GM19452 (cell line): ENCODE measurements around the gene DHRS12.

Source experiments
- ATAC-seq: cut with Tn5 transposase; IDR thresholded peaks from one replicate; pipeline ENCODE4 v1.9.1; 2021; ENCODE audit not compliant: unreplicated experiment

DHRS12 gene

GRCh38 chr13:51811920-51812451 lies 8.0 kb upstream of the DHRS12 start:
- ATAC-seq = peak; percentile 45

DNA sequence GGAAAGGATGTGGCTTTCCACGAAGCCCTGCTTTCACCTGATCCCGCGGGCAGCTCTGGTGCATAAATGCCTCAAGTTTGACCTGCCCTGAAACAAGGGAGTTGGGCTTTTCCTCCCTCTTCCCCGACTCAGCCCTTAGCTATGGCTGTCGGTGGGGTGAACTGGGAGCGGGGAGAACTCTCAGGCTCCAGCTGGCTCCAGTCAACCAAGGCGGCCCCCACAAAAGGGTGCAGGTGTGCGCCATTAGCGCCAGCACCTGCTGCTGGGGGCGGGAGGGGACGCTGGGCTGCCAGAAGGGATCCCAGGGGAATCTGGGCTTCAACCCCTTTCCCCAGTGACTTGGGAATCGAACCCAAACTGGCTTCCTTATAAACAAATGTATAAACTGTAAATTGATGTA lies 7.1 kb upstream of the DHRS12 start:
- no peak for ATAC-seq

DNA sequence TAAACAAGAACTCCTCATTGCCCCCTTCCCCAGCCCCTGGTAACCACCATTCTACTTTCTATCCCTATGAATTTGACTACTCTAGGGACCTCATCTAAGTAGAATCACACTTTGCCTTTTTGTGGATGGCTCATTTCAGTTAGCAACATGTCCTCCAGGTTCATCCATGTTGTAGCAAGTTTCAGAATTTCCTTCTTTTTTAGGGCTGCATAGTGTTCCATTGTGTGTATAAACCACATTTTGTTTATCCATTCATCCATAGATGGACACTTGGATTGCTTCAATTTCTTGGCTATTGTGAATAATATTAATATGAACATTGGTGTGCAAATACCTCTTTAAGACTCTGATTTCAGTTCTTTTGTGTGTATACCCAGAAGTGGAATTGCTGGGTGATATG lies 4.8 kb upstream of the DHRS12 start:
- no peak for ATAC-seq

DNA sequence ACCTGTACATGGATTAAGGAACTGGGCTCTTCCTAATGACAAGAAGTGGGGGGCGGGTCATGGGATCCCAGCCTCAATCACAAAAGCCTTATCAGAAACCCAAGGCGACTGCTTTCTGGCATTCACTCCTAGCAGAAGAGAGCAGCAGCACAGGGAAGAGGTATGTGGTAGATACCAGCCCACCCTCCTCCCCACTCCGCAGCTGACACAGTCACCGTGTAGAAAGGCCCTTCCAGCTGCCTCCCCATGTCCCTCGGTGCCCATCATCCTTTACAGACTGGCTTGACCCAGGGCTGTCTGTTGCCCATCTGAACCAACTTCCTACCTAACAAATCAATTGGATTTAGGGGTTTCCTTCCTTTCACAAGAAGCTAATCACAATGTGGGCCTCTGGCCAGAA lies 3.1 kb upstream of the DHRS12 start:
- ATAC-seq = no peak

DNA sequence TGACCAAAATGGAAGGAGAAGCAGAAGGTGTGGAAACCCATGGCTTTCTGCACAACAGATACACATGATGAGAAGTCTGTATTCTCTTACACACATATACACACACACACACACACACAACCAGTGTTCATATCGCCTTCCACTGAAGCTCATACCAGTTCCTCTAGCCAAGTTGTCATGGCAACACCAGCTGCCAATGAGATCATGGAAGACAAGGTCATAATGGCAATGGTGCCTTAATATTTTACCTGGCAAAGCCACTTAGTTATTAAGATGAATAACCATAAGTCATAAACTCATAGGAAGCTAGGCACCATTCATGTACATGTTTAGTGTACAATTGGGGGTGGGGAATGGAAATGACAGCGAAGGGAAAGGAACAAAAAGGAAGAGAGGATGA lies 2.6 kb upstream of the DHRS12 start:
- no peak for ATAC-seq

GRCh38 chr13:51805925-51806324 lies 2.0 kb upstream of the DHRS12 start:
- ATAC-seq = no peak

GRCh38 chr13:51805313-51805712 lies 1.4 kb upstream of the DHRS12 start:
- ATAC-seq = no peak

- ATAC-seq = no peak
Measured at GRCh38 chr13:51804295-51805172, 571 bp upstream of the DHRS12 start.

DNA sequence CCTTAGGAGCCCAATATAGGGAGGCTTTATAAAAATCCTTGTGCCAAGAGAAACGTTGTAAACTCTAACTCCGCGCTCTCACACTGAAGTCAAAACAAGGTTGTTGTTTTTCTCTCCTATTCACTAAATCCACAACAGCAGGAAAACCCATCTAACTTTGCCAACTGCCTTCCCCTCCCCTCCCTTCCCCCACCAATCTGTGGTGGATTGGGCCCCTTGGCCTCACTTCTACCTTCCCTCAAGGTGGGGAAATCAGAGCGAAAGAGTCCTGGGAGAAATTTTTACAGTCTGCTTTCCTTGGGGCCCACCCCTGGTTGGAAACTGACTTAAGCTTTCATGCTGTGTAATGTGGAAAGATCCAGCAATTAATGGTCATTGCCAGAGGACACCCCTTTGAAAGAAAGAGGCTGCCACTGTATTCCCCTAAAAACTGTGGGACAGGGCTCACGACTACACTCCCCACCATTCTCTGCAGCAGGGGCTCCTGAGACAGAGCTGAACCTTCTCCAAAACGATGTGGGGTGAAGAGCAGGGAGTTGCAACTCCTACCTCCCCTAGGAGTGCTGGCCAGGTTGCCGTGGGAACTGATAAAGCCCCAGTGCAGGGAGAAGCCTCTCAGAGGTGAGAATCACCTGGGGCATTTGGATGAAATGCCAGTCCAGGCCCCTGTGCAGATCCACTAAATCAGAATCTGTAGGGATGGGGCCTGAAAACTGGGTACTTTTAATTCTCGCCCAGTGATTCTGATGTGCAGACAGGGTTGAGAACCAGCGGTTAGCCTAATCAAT lies 1.1 kb downstream of the DHRS12 start:
- ATAC-seq = no peak

DNA sequence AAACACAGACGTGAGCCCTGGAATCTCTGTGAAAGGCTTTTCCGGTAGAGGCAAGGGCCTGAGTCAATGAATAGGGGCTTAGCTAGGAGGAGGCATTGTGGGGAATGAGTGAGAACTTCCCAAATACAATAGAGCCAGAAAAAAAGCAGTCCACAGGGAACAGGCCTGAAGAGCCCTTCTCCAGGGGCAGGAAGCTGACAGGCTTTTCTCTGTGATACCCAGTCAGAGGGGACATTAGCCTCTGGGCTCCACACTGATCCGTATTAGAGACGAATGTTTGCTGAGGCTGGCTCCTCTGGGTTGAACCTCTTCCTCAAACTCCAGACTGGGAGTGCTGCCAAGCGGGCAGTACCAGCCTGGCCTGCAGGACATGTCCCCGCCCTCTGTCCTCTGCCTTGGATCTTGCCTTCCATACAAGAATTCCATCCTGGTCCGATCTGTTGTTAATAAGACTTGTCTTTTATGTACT lies 2.3 kb downstream of the DHRS12 start:
- ATAC-seq = no peak

DNA sequence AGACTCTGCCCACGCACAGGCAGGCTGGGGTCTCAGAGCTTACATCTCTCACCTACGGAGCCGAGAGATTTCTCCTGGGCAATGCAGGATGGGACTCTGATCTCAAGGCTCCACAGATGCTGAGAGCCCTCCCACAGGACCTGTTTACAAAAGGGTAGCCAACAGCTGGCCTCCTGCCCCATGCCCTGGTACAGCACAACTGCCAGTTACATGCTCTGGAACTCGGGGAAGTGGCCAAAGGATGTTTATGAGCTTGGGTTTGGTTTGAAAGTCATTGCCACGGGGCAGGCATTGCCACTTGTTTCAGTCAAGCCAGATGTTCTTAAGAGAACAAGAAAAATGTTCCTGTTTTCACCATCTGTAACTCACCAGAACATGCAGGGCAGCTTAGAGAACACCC lies 3.5 kb downstream of the DHRS12 start:
- ATAC-seq = no peak

- ATAC-seq = no peak
Measured at GRCh38 chr13:51799261-51799660, 4.7 kb downstream of the DHRS12 start.

DNA sequence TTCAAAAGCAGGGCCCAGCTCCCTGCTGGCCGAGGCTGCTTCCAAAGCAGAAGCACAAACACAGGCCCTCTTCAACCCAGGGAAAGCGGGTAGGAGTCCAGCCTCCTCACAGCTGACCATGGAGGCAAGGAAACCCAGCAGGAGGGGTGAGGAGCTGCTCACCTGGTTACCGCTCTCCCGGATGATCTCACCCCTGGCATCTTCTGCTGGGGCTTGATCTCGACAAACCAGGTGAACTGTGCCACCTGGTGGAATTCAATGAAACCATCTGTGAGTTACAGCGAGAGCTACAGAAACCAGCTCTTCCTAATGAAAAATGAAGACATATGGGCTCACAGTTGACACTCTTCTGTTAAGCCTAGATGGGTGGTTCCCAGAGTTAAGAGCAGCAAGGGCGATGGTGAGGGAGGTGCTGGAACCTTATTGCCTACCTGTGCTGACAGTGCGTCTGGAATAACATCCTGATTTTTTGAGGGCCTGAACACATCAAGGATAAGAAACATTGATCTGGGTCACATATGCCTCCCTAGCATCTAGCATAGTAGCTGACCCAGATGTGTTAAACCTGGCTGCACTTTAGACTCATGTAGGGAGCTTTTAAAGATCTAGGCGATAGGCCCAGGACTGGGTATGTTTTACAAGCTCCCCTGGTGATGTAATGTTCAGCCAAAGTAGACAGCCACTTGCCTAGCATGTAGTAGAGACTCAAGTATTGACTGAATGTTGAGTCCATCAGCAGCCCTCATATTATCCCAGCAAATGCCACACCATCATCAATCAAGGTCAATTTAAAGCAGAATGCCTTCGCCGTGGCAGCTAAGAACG lies 6.1 kb downstream of the DHRS12 start:
- no peak for ATAC-seq

DNA sequence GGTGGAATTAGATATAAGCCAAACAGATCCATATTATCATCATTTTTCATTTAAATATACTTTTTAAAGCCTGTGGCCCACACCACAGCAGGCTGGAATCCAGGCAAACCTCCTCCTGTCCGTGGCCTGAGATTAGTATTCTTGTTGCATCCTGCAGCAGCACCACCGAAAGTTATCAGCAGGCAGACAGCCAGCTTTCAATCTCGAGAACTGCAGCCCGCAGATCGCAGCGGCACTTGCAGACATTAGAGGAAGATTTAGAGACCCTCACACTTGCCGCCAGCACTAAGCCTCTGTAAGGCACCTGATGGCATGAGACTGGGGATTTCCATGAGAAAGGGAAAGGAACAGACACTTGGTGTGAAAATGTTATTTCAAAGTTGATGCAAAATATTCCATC lies 7.4 kb downstream of the DHRS12 start:
- no peak for ATAC-seq

DNA sequence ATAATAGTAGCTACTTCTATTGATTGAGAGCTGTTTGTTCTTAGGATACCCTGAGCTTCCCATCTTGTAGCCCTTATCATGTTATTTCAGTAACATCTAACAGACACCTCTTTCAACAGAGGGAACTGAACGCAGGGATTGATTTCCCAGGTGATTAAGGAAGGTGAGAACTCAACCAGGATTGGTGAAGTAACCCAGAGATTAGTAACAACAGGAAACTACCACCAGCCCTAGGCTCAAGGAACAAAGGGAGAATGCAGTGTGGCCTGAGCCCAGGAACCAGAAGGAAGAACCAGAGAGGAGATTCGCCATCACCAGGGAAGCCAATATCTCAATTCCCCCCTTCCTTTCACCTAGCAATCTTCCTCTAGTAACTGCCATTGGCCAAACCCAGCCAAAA lies 8.5 kb downstream of the DHRS12 start:
- no peak for ATAC-seq

- ATAC-seq = no peak
Measured at GRCh38 chr13:51794964-51795363, 9.0 kb downstream of the DHRS12 start.

- peak; percentile 63 for ATAC-seq
Measured at GRCh38 chr13:51793570-51794271, 10.2 kb downstream of the DHRS12 start.

- no peak for ATAC-seq
Measured at GRCh38 chr13:51786425-51787265, 17.3 kb downstream of the DHRS12 start.

DNA sequence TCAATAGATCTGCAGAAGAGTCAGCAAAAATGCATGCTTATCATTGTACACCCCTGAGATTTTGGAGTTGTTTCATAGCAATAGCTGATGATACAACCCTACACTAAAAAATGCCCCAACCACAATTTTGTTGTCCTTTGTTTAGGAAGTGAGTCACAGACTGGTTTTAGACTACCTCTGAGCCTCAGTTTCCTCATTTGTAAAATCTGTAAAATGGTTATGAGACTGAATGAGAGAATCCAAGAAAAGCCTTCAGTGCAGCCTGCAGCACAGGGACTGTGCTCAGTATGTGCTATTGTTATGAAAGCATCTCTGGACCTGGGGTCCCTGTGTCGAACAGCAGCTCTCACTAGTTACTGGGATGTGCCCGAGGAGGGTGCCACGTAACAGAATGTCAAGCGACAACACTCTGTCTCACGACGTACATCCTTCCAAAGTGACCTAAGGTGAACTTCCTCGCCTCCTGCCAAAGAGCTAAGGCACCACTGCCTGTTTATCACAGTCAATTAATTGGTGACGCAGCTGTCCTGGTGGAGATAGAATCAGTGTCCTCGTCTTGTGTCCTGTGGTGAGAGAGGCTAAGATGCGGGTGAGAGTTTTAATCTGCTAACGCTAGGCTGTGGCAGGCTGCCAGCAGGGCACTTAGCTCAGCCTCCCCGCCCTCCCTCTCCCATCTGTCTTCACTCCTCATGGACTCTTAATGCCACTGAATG lies 18.1 kb downstream of the DHRS12 start:
- no peak for ATAC-seq
